HepG2 (cell line): Measurements from ENCODE around the gene PLXNA1. TPM values are rescaled to one million over a fixed set of nuclear protein-coding genes. Genes with fewer than 3 reads are reported as not detected.

ENCODE experiments used
- ATAC-seq: fragments of 200-7000 bp; cut with Tn5 transposase; 3 replicates; pipeline ENCODE4 v1.9.1; 2020; ENCODE audit warnings: mild to moderate bottlenecking, moderate library complexity
- BruUV-seq: library from RNA; stranded (reverse); fragments of 400-500 nt; replicated peaks from 2 replicates; lab custom pipeline; 2021; lab: Mats Ljungman, UMichigan
- CTCF ChIA-PET: fragments of 300-600 bp; formaldehyde crosslinking; extraction: SDS; loops from one replicate; lab custom pipeline; 2021; ENCODE audit warnings: low total read pairs, inconsistent platforms, low intra/inter-chr PET ratio; lab: Yijun Ruan, JAX
- POLR2A ChIA-PET: fragments of 350-600 bp; sonication (Branson Sonifier 250); formaldehyde crosslinking; loops from one replicate; lab custom pipeline; 2020; ENCODE audit warnings: antibody characterized with exemption, inconsistent platforms; lab: Yijun Ruan, JAX
- DNase-seq: peaks from one replicate; pipeline ENCODE4 v3.0.0-alpha.2; 2015; ENCODE audit warnings: low spot score
- FAIRE-seq: peaks from 3 replicates; lab custom pipeline; 2011; peaks lifted over from hg19 to GRCh38; lab: Jason Lieb, UNC
- H2AFZ ChIP-seq: one replicate; pipeline ENCODE4 v1.6.1; 2011; ENCODE audit warnings: low read length, inconsistent platforms
- H3K27ac ChIP-seq: fragments of 300-600 bp; 3 replicates; pipeline ENCODE4 v1.8.0; 2011; ENCODE audit warnings: mixed run types, mild to moderate bottlenecking, mixed read lengths, low read length, inconsistent platforms; ENCODE audit not compliant: insufficient read depth; ENCODE audit errors: extremely low read length
- H3K27me3 ChIP-seq, 2 experiments: fragments of 200-600 bp in 1 of 2; 2 replicates in 1 of 2; 3 replicates in 1 of 2; pipeline versions ENCODE4 v1.6.0 to v1.8.0; 2011; ENCODE audit warnings: low read length in 2 of 2, mild to moderate bottlenecking in 2 of 2, moderate library complexity in 2 of 2, inconsistent platforms in 1 of 2; ENCODE audit not compliant: insufficient read depth in 2 of 2, control insufficient read depth in 1 of 2
- H3K36me3 ChIP-seq, 2 experiments: fragments of 200-600 bp in 1 of 2; replicated peaks in 1 of 2; 2 replicates in 1 of 2; 3 replicates in 1 of 2; pipeline versions ENCODE4 v1.5.1 to v1.8.0; 2011; ENCODE audit warnings: low read length in 2 of 2, inconsistent platforms in 1 of 2; ENCODE audit not compliant: insufficient read depth in 2 of 2, control insufficient read depth in 1 of 2
- H3K4me1 ChIP-seq: 2 replicates; pipeline ENCODE4 v1.5.1; 2012; ENCODE audit warnings: low read length, inconsistent platforms; ENCODE audit not compliant: insufficient read depth
- H3K4me2 ChIP-seq: 2 replicates; pipeline ENCODE4 v1.6.0; 2011; ENCODE audit warnings: low read depth, low read length, inconsistent platforms
- H3K4me3 ChIP-seq, 3 experiments: fragments of 200-600 bp in 1 of 3; sonication (generic), shearing (Covaris generic) in 1 of 3; replicated peaks in 1 of 3; 2 replicates each; pipeline ENCODE4 v1.5.1; 2011 to 2016; ENCODE audit warnings: low read length in 3 of 3, inconsistent platforms in 2 of 3, low read depth in 2 of 3, mild to moderate bottlenecking in 2 of 3, control low read depth in 1 of 3, mixed read lengths in 1 of 3; ENCODE audit not compliant: insufficient read depth in 1 of 3
- H3K79me2 ChIP-seq: one replicate; pipeline ENCODE4 v1.6.1; 2011; ENCODE audit warnings: low read length, inconsistent platforms; ENCODE audit not compliant: insufficient read depth
- H3K9ac ChIP-seq: 2 replicates; pipeline ENCODE4 v1.6.0; 2011; ENCODE audit warnings: mild to moderate bottlenecking, low read depth, low read length, inconsistent platforms; ENCODE audit not compliant: insufficient read depth
- H3K9me3 ChIP-seq: 2 replicates; pipeline ENCODE4 v1.5.1; 2012; ENCODE audit warnings: mild to moderate bottlenecking, low read length
- H4K20me1 ChIP-seq: 2 replicates; pipeline ENCODE4 v1.6.0; 2011; ENCODE audit warnings: inconsistent platforms, mild to moderate bottlenecking, low read length, moderate library complexity; ENCODE audit not compliant: insufficient read depth
- ASH2L ChIP-seq: fragments of 300-600, 200-600 bp; sonication (generic); IDR thresholded peaks from 2 replicates; pipeline ENCODE4 v1.7.0; 2017; ENCODE audit warnings: low read depth, mild to moderate bottlenecking, moderate library complexity, mixed read lengths, low read length; ENCODE audit not compliant: insufficient read length
- GPBP1L1 ChIP-seq: sonication (generic); formaldehyde crosslinking; IDR thresholded peaks from 2 replicates; pipeline ENCODE4 v1.5.0; 2020; ENCODE audit warnings: mild to moderate bottlenecking, missing genetic modification reagents
- PLSCR1 ChIP-seq: sonication (generic); formaldehyde crosslinking; IDR thresholded peaks from 2 replicates; pipeline ENCODE4 v1.5.0; 2020; ENCODE audit warnings: missing genetic modification reagents, mild to moderate bottlenecking, borderline replicate concordance
- ZNF44 ChIP-seq: sonication (generic); formaldehyde crosslinking; IDR thresholded peaks from 2 replicates; pipeline ENCODE4 v1.5.1; 2020; ENCODE audit warnings: mild to moderate bottlenecking, missing genetic modification reagents
- ZNF503 ChIP-seq: sonication (generic); formaldehyde crosslinking; IDR thresholded peaks from 2 replicates; pipeline ENCODE4 v1.4.0; 2020; ENCODE audit warnings: missing genetic modification reagents
- ZNF737 ChIP-seq: sonication (generic); formaldehyde crosslinking; IDR thresholded peaks from 2 replicates; pipeline ENCODE4 v1.5.0; 2020; ENCODE audit warnings: missing genetic modification reagents, mild to moderate bottlenecking, borderline replicate concordance
- WGBS: methylation state at CpG from one replicate; pipeline ENCODE4 v1.1.6; 2017; ENCODE audit warnings: low lambda C conversion rate; 5-methylcytosine and 5-hydroxymethylcytosine counted together
- in situ Hi-C: cut with HindIII; loops from 2 replicates; pipeline ENCODE4 v1.10.0; 2017; ENCODE audit warnings: low pct_unique_long_range_greater_than_20kb; ENCODE audit not compliant: extremely low pct_ligation_motif_present
- intact Hi-C: fragments of 100-400 bp; cut with micrococcal nuclease; formaldehyde crosslinking; loops from one replicate; pipeline ENCODE4 v1.10.0; 2022; ENCODE audit not compliant: unreplicated experiment
- polyA plus RNA-seq, 8 experiments: library from polyadenylated mRNA; depleted of rRNA in 3 of 8; stranded (reverse) in 7 of 8; unstranded in 1 of 8; fragments of >200 nt; fragmentation: Illumina TruSeq in 4 of 8; extraction: Trizol in 4 of 8; gene quantifications; 2 replicates each; pipeline versions ENCODE4 v1.2.1 to v1.2.3, GENCODE V29; 2011 to 2016; ENCODE audit warnings: low read depth in 4 of 8, missing spikeins in 1 of 8, mixed read lengths in 1 of 8; ENCODE audit not compliant: insufficient read depth in 1 of 8
- total RNA-seq, 5 experiments: library from RNA; depleted of rRNA; stranded (reverse); fragments of >200 nt; fragmentation: Illumina TruSeq; extraction: Trizol; gene quantifications; 2 replicates each; pipeline ENCODE4 v1.2.3, GENCODE V29; 2016; ENCODE audit warnings: low read depth in 1 of 5

Gene PLXNA1
- total and polyA plus RNA-seq, 2 of the 13 experiments (the other 11 are each of a cell fraction or from before 2014, with no cell fraction given) = 16.6 to 18.2 TPM

- TF ChIP-seq ZNF737 = no peak
Observed at GRCh38 chr3:126958638-126959085, 24.3 kb upstream of the PLXNA1 start (continued).

GRCh38 chr3:126959136-126959920 lies 23.6 kb upstream of the PLXNA1 start:
- peaks cover 30% of the 10 kb centered on the region for H3K4me1 ChIP-seq
- no peaks in the 10 kb centered on the region for H3K9me3 ChIP-seq
- no peaks in the 10 kb centered on the region for H3K27me3 ChIP-seq
- ATAC-seq (no peak), FAIRE-seq (no peak), DNase-seq (no peak)
- H3K4me2 ChIP-seq = no peak overlapping the region
- H3K9ac ChIP-seq = no peak overlapping the region
- 0 out of 5 replicates have a peak, but pooled peaks cover 0 to 2% of the 10 kb centered on the region in 2 experiments for H3K36me3 ChIP-seq
- H3K79me2 ChIP-seq = no peaks in the 10 kb centered on the region
- CTCF ChIA-PET = no interaction called here
- 82% methylated on average over 9 of the region's 10 CpGs for WGBS
- H2AFZ ChIP-seq = no peak overlapping the region
- H3K4me3 ChIP-seq = no peak overlapping the region
- TF ChIP-seq ASH2L (no peak), PLSCR1 (CRISPR knock-in tag) (no peak), ZNF44 (CRISPR knock-in tag) (no peak), ZNF503 (no peak), GPBP1L1 (CRISPR knock-in tag) (no peak)
- POLR2A ChIA-PET = no interaction called here
- no peaks in the 10 kb centered on the region for H4K20me1 ChIP-seq
- intact Hi-C loops (no loop called here), in situ Hi-C loops (no loop called here)
- no TSS peak for BruUV-seq
- H3K27ac ChIP-seq = no peak overlapping the region
